ENCODE results near the gene SYNGR1. TPM values are rescaled to one million over a fixed set of nuclear protein-coding genes. Genes with fewer than 3 reads are reported as not detected.
A peak's percentile ranks its signal among the peaks of the same experiment; 100 is the strongest.

The SYNGR1 gene
- total RNA-seq, 1 donor, result 3.6 TPM

DNA sequence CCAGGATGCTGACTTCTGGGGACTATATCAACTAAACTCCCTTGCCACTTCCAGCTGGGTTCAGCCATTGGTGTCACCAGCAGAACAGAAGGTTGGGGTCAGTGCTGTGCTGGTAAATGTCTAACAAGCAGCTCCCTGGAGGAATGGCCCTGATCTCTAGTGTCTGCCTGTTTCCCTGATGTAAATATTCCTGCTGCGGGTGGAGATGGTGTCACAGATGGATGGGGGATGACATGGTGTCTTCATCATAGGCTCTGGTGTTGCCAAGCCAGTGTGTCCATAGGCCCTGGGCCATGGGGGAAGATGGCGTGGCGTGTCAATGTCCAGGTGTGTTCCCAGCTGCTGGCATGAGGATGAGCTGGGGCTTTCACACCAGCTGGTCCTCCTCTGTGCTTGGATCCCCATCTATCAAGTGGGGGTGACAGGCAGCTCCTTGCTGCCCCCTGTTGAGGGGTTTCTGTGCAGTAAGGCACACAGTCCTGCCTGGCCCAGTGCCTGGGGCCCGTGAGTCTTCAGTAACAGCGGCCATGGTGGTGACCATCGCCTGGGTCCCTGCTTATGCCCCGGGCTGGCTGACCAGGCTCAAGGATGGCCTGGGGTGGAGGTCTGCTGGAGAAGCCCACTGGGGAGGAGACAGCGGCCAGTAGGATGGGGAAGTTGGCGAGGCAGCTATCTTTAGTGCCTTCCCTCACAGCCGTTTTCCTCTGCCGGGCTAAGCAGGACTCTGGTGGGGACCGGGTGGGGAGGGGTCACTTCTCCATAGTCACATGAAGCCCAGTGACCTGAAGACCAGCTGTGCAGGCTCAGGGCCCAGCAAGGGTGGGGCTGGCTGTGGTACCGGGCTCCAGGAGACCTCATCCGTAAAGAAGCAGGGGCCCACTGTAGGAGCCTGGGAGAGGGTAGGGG, 43.1 kb upstream of the SYNGR1 start:
- H3K79me2 ChIP-seq (ENCODE audit: insufficient read depth, low read length), result peaks cover under 1% of the 10 kb centered on the region
- no peaks in the 10 kb centered on the region for H3K9me3 ChIP-seq (ENCODE audit: low read depth, low read length)
- peaks cover 14% of the 10 kb centered on the region for H3K4me1 ChIP-seq (ENCODE audit: insufficient read depth, low read length)
- H3K27me3 ChIP-seq (ENCODE audit: insufficient read depth, low read length), result no peaks in the 10 kb centered on the region
- DNase-seq (ENCODE audit: insufficient read length, low spot score, missing footprints), result peak; percentile 53
- H4K20me1 ChIP-seq (ENCODE audit: insufficient read depth, low read length), result peaks cover 13% of the 10 kb centered on the region
- no peak overlapping the region for H2AFZ ChIP-seq (ENCODE audit: low read length)
- H3K4me3 ChIP-seq (ENCODE audit: insufficient read depth, low read length), result no peak overlapping the region
- H3K36me3 ChIP-seq (ENCODE audit: insufficient read depth, low read length), result peaks cover 3% of the 10 kb centered on the region
- no peak overlapping the region for H3K4me2 ChIP-seq (ENCODE audit: insufficient read depth, low read length)
- TF ChIP-seq CTCF (IDR thresholded peaks at IDR 0.05; ENCODE audit: extremely low read depth, low read depth, low read length), result peak; percentile 28
- H3K27ac ChIP-seq (ENCODE audit: low read depth, low read length), result no peak overlapping the region

DNA sequence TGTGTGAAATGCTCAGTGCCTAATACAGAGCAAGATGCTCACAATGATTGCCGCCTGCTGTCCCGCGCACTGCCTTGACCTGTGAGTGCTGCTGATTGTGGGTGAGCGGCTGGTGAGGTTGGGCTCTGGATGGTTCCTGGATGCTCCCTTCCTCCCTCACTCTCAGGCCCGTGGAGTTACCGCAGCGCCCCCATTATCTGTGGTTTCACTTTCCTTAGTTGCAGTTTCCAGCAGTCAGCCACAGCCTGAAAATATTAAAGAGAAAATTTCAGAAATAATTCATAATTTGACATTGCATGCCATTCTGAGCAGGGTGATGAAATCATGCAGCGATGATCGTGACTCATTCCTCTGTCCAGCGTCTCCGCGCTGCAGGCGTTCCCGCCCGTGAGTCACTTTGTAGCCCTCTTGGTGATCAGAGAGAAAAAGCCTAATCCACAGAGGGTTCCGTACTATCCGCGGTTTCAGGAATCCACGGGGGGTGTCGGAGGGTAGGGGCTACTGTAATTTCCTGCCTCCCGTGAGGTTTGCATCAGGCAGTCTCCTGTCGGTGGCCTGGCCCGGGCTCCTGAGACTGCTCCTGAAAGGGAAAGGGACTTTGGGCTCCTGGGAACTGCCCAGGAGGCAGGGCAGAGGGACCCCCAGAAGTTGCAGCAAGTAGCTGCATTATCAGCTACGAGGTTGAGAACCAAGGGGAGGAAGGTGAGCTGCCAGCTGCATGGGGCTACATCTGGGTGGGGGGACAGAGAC, 41.0 kb upstream of the SYNGR1 start:
- no peaks in the 10 kb centered on the region for H3K9me3 ChIP-seq (ENCODE audit: low read depth, low read length)
- peaks cover 24% of the 10 kb centered on the region for H3K36me3 ChIP-seq (ENCODE audit: insufficient read depth, low read length)
- H3K27ac ChIP-seq (ENCODE audit: low read depth, low read length), result peak overlapping the region; percentile 73
- H3K4me2 ChIP-seq (ENCODE audit: insufficient read depth, low read length), result peak overlapping the region; percentile 74
- peaks cover 14% of the 10 kb centered on the region for H3K4me1 ChIP-seq (ENCODE audit: insufficient read depth, low read length)
- H4K20me1 ChIP-seq (ENCODE audit: insufficient read depth, low read length), result peaks cover 34% of the 10 kb centered on the region
- H2AFZ ChIP-seq (ENCODE audit: low read length), result peak overlapping the region; percentile 69
- peaks cover 14% of the 10 kb centered on the region for H3K79me2 ChIP-seq (ENCODE audit: insufficient read depth, low read length)
- H3K4me3 ChIP-seq (ENCODE audit: insufficient read depth, low read length), result peak overlapping the region; percentile 53
- DNase-seq (ENCODE audit: insufficient read length, low spot score, missing footprints), result peak; percentile 96
- TF ChIP-seq CTCF (IDR thresholded peaks at IDR 0.05; ENCODE audit: extremely low read depth, low read depth, low read length), result no peak
- H3K27me3 ChIP-seq (ENCODE audit: insufficient read depth, low read length), result no peaks in the 10 kb centered on the region

- peaks cover 20% of the 10 kb centered on the region for H3K79me2 ChIP-seq (ENCODE audit: insufficient read depth, low read length)
- H3K27me3 ChIP-seq (ENCODE audit: insufficient read depth, low read length), result no peaks in the 10 kb centered on the region
- peaks cover 40% of the 10 kb centered on the region for H4K20me1 ChIP-seq (ENCODE audit: insufficient read depth, low read length)
- no peaks in the 10 kb centered on the region for H3K9me3 ChIP-seq (ENCODE audit: low read depth, low read length)
- no peak overlapping the region for H2AFZ ChIP-seq (ENCODE audit: low read length)
- peak overlapping the region; percentile 74 for H3K4me2 ChIP-seq (ENCODE audit: insufficient read depth, low read length)
- H3K27ac ChIP-seq (ENCODE audit: low read depth, low read length), result peak overlapping the region; percentile 73
- TF ChIP-seq CTCF (IDR thresholded peaks at IDR 0.05; ENCODE audit: extremely low read depth, low read depth, low read length), result no peak
- H3K4me3 ChIP-seq (ENCODE audit: insufficient read depth, low read length), result no peak overlapping the region
- peaks cover 20% of the 10 kb centered on the region for H3K4me1 ChIP-seq (ENCODE audit: insufficient read depth, low read length)
- peak; percentile 55 for DNase-seq (ENCODE audit: insufficient read length, low spot score, missing footprints)
- H3K36me3 ChIP-seq (ENCODE audit: insufficient read depth, low read length), result peaks cover 30% of the 10 kb centered on the region
These were observed 40.4 kb upstream of the SYNGR1 start for GRCh38 chr22:39309364-39309861.
